Neural cell (in vitro differentiated cells): ENCODE data around the gene TLL1. TPM values are rescaled to one million over a fixed set of nuclear protein-coding genes. Genes with fewer than 3 reads are reported as not detected.

Experiments used
- H2AFZ ChIP-seq: fragments of 200-600, 300-800 bp; sonication (generic), shearing (Covaris generic); 2 replicates; pipeline ENCODE4 v1.6.0; 2014; ENCODE audit warnings: low read depth, mild to moderate bottlenecking, antibody characterized with exemption, low read length, moderate library complexity
- H3F3A ChIP-seq: fragments of 200-600 bp; shearing (Covaris generic); 2 replicates; pipeline ENCODE4 v1.6.1; 2016; ENCODE audit warnings: mild to moderate bottlenecking, moderate library complexity, mixed read lengths, antibody characterized with exemption, low read length; ENCODE audit not compliant: insufficient read depth, poor library complexity, severe bottlenecking
- H3K27ac ChIP-seq: fragments of 200-600, 300-800 bp; sonication (generic), shearing (Covaris generic); 2 replicates; pipeline ENCODE4 v1.5.1; 2014; ENCODE audit warnings: mild to moderate bottlenecking, low read length, moderate library complexity
- H3K27me3 ChIP-seq: fragments of 300-800, 200-600 bp; sonication (generic), shearing (Covaris generic); 2 replicates; pipeline ENCODE4 v1.6.0; 2014; ENCODE audit warnings: mild to moderate bottlenecking, low read depth, low read length, moderate library complexity; ENCODE audit not compliant: insufficient read depth
- H3K36me3 ChIP-seq: fragments of 300-800, 200-600 bp; sonication (generic), shearing (Covaris generic); 2 replicates; pipeline ENCODE4 v1.5.1; 2014; ENCODE audit warnings: mild to moderate bottlenecking, antibody characterized with exemption, low read length, moderate library complexity; ENCODE audit not compliant: insufficient read depth
- H3K4me2 ChIP-seq: fragments of 300-800, 200-600 bp; sonication (generic), shearing (Covaris generic); 2 replicates; pipeline ENCODE4 v1.6.0; 2014; ENCODE audit warnings: mild to moderate bottlenecking, low read length
- H3K4me3 ChIP-seq: fragments of 300-800, 200-600 bp; sonication (generic), shearing (Covaris generic); 2 replicates; pipeline ENCODE4 v1.5.1; 2014; ENCODE audit warnings: mild to moderate bottlenecking, low read length, moderate library complexity
- H3K79me2 ChIP-seq: fragments of 200-600 bp; shearing (Covaris generic); replicated peaks from 2 replicates; pipeline ENCODE4 v1.6.0; 2014; ENCODE audit warnings: mild to moderate bottlenecking, low read length, moderate library complexity; ENCODE audit not compliant: insufficient read depth
- H3K9ac ChIP-seq: fragments of 300-800, 200-600 bp; sonication (generic), shearing (Covaris generic); 2 replicates; pipeline ENCODE4 v1.6.1; 2016; ENCODE audit warnings: mild to moderate bottlenecking, low read length, mixed read lengths
- H3K9me2 ChIP-seq: fragments of 200-600 bp; shearing (Covaris generic); 2 replicates; pipeline ENCODE4 v1.6.1; 2016; ENCODE audit warnings: mild to moderate bottlenecking, low read length, mixed read lengths; ENCODE audit not compliant: insufficient read depth
- H3K9me3 ChIP-seq: fragments of 200-600, 300-800 bp; sonication (generic), shearing (Covaris generic); 2 replicates; pipeline ENCODE4 v1.6.1; 2016; ENCODE audit warnings: mild to moderate bottlenecking, mixed run types, low read length, moderate library complexity, mixed read lengths
- H4K20me1 ChIP-seq: fragments of 200-600 bp; shearing (Covaris generic); 2 replicates; pipeline ENCODE4 v1.6.1; 2016; ENCODE audit warnings: mild to moderate bottlenecking, mixed run types; ENCODE audit not compliant: insufficient read depth
- CTCF ChIP-seq: fragments of 450-650 bp; IDR thresholded peaks from 2 replicates; pipeline ENCODE4 v1.5.1; 2014; ENCODE audit warnings: antibody characterized with exemption, mild to moderate bottlenecking, moderate library complexity; ENCODE audit not compliant: poor library complexity, severe bottlenecking
- EP300 ChIP-seq: fragments of 450-650 bp; conservative IDR thresholded peaks from 2 replicates; pipeline ENCODE4 v1.6.1; 2014; ENCODE audit warnings: antibody characterized with exemption, mild to moderate bottlenecking, moderate library complexity; ENCODE audit not compliant: poor library complexity, severe bottlenecking
- EZH2 ChIP-seq: fragments of 200-600, 300-800 bp; shearing (Covaris generic), sonication (generic); IDR thresholded peaks from 2 replicates; pipeline ENCODE4 v1.6.1; 2014; ENCODE audit warnings: antibody characterized with exemption, low read length, borderline replicate concordance, mild to moderate bottlenecking; ENCODE audit not compliant: insufficient read depth, poor library complexity, severe bottlenecking
- MXI1 ChIP-seq: fragments of 450-650 bp; conservative IDR thresholded peaks from 2 replicates; pipeline ENCODE4 v1.6.1; 2014; ENCODE audit warnings: antibody characterized with exemption, mild to moderate bottlenecking; ENCODE audit not compliant: poor library complexity, severe bottlenecking
- POLR2AphosphoS5 ChIP-seq: IDR thresholded peaks from 2 replicates; pipeline ENCODE4 v1.6.1; 2012
- RAD21 ChIP-seq: fragments of 450-650 bp; conservative IDR thresholded peaks from 2 replicates; pipeline ENCODE4 v1.6.1; 2014; ENCODE audit warnings: antibody characterized with exemption, mild to moderate bottlenecking, moderate library complexity
- REST ChIP-seq: IDR thresholded peaks from 2 replicates; pipeline ENCODE4 v1.6.1; 2012; ENCODE audit warnings: borderline replicate concordance
- SMC3 ChIP-seq: fragments of 450-650 bp; conservative IDR thresholded peaks from 2 replicates; pipeline ENCODE4 v1.6.1; 2014; ENCODE audit warnings: antibody characterized with exemption, mild to moderate bottlenecking, moderate library complexity; ENCODE audit not compliant: poor library complexity
- TAF1 ChIP-seq: IDR thresholded peaks from 2 replicates; pipeline ENCODE4 v1.6.1; 2012; ENCODE audit warnings: low read depth
- polyA plus RNA-seq: library from polyadenylated mRNA; depleted of rRNA; stranded (reverse); fragments of >200 nt; gene quantifications from 2 replicates; pipeline ENCODE4 v1.2.3, GENCODE V29; 2014

TLL1 gene
- polyA plus RNA-seq, 1 donor from 2014 or later = not detected

GRCh38 chr4:166087569-166087968 lies 214.5 kb downstream of the TLL1 start:
- no peak overlapping the region for H3K4me2 ChIP-seq
- TF ChIP-seq SMC3 = no peak

GRCh38 chr4:166088576-166088975 lies 215.5 kb downstream of the TLL1 start:
- Histone ChIP-seq H4K20me1 (no peaks in the 10 kb centered on the region), H3K4me3 (no peak overlapping the region), H3F3A (no peaks in the 10 kb centered on the region), H3K4me2 (no peak overlapping the region), H3K27ac (no peak overlapping the region), H3K9me3 (no peaks in the 10 kb centered on the region), H3K27me3 (no peaks in the 10 kb centered on the region), H3K79me2 (no peaks in the 10 kb centered on the region), H2AFZ (no peak overlapping the region), H3K9me2 (no peaks in the 10 kb centered on the region), H3K36me3 (no peaks in the 10 kb centered on the region), H3K9ac (no peak overlapping the region)
- TF ChIP-seq RAD21 = no peak
- TF ChIP-seq EP300 = no peak
- TF ChIP-seq TAF1 = no peak
- no peak for TF ChIP-seq EZH2
- TF ChIP-seq SMC3 = no peak
- no peak for TF ChIP-seq CTCF
- no peak for TF ChIP-seq POLR2AphosphoS5
- TF ChIP-seq REST = no peak
- no peak for TF ChIP-seq MXI1

More at GRCh38 chr4:166087569-166087968, 214.5 kb downstream of the TLL1 start:
- no peaks in the 10 kb centered on the region for H3K9me3 ChIP-seq
- no peaks in the 10 kb centered on the region for H4K20me1 ChIP-seq
- no peaks in the 10 kb centered on the region for H3K79me2 ChIP-seq
- H3K9me2 ChIP-seq = no peaks in the 10 kb centered on the region
- H3K36me3 ChIP-seq = no peaks in the 10 kb centered on the region
- no peak overlapping the region for H2AFZ ChIP-seq
- H3K4me3 ChIP-seq = no peak overlapping the region
- H3K27me3 ChIP-seq = no peaks in the 10 kb centered on the region
- no peak overlapping the region for H3K27ac ChIP-seq
- H3F3A ChIP-seq = no peaks in the 10 kb centered on the region
- no peak overlapping the region for H3K9ac ChIP-seq

- Histone ChIP-seq H3K79me2 (no peaks in the 10 kb centered on the region), H3F3A (no peaks in the 10 kb centered on the region), H3K9me2 (no peaks in the 10 kb centered on the region), H3K9ac (no peak overlapping the region), H3K9me3 (no peaks in the 10 kb centered on the region), H2AFZ (no peak overlapping the region), H3K36me3 (no peaks in the 10 kb centered on the region), H3K4me2 (no peak overlapping the region), H3K27me3 (no peaks in the 10 kb centered on the region), H3K27ac (no peak overlapping the region), H3K4me3 (no peak overlapping the region), H4K20me1 (no peaks in the 10 kb centered on the region)
- TF ChIP-seq POLR2AphosphoS5 (no peak), CTCF (no peak), SMC3 (no peak), TAF1 (no peak), MXI1 (no peak)
Observed at GRCh38 chr4:166091146-166091545, 218.1 kb downstream of the TLL1 start.
